Urinary bladder (tissue), 4 donors: ENCODE results near the gene SHC4. TPM values are rescaled to one million over a fixed set of nuclear protein-coding genes. Genes with fewer than 3 reads are reported as not detected.

Source experiments
- DNase-seq: peaks from one replicate; pipeline ENCODE4 v3.0.0-alpha.2; 2015; ENCODE audit errors: extremely low spot score
- H3K27ac ChIP-seq: one replicate; pipeline ENCODE4 v1.5.1; 2013; ENCODE audit warnings: low read depth, mild to moderate bottlenecking, moderate library complexity
- H3K36me3 ChIP-seq: one replicate; pipeline ENCODE4 v1.6.1; 2013; ENCODE audit warnings: mild to moderate bottlenecking, moderate library complexity; ENCODE audit not compliant: insufficient read depth
- H3K4me1 ChIP-seq: one replicate; pipeline ENCODE4 v1.6.1; 2013; ENCODE audit warnings: mild to moderate bottlenecking, moderate library complexity; ENCODE audit not compliant: insufficient read depth
- H3K4me3 ChIP-seq: one replicate; pipeline ENCODE4 v1.5.1; 2013; ENCODE audit warnings: low read depth, low read length
- WGBS: extraction: QIAGEN DNeasy Blood & Tissue Kit; methylation state at CpG from one replicate; pipeline ENCODE4 v1.1.7; 2013; 5-methylcytosine and 5-hydroxymethylcytosine counted together
- polyA plus RNA-seq: library from polyadenylated mRNA; stranded (reverse); fragments of 200-250 nt; gene quantifications from one replicate; pipeline ENCODE4 v1.2.3, GENCODE V29; 2013
- total RNA-seq: library from RNA; depleted of rRNA; stranded (reverse); fragments of >200 nt; gene quantifications from one replicate; pipeline ENCODE4 v1.2.3, GENCODE V29; 2014
- donor health status: healthy with polysubstance abuse.
- donor health status: healthy.

The SHC4 gene
- total and polyA plus RNA-seq, 2 donors: 0.68 to 8.8 TPM

GRCh38 chr15:48823706-48824105, 140.0 kb downstream of the SHC4 start:
- DNase-seq: no peak
- Histone ChIP-seq H3K36me3 (no peaks in the 10 kb centered on the region), H3K27ac (no peak overlapping the region), H3K4me3 (no peak overlapping the region), H3K4me1 (no peaks in the 10 kb centered on the region)
- 35% methylated on average over 1 of the region's 1 CpG for WGBS

GRCh38 chr15:48823237-48823636, 140.5 kb downstream of the SHC4 start:
- WGBS: 2% methylated on average over 1 of the region's 1 CpG
- Histone ChIP-seq H3K27ac (no peak overlapping the region), H3K36me3 (no peaks in the 10 kb centered on the region), H3K4me1 (no peaks in the 10 kb centered on the region), H3K4me3 (no peak overlapping the region)
- no peak for DNase-seq

- no peak overlapping the region for H3K4me3 ChIP-seq
- no peaks in the 10 kb centered on the region for H3K36me3 ChIP-seq
- H3K4me1 ChIP-seq: no peaks in the 10 kb centered on the region
- H3K27ac ChIP-seq: no peak overlapping the region
- 83% methylated on average over 2 of the region's 2 CpGs for WGBS
- no peak for DNase-seq
Observed at GRCh38 chr15:48814286-48814685, 149.4 kb downstream of the SHC4 start.

GRCh38 chr15:48811325-48811958, 152.3 kb downstream of the SHC4 start:
- Histone ChIP-seq H3K4me1 (no peaks in the 10 kb centered on the region), H3K4me3 (peak overlapping the region; percentile 61), H3K36me3 (no peaks in the 10 kb centered on the region), H3K27ac (no peak overlapping the region)
- no peak for DNase-seq
- 8% methylated on average over 25 of the region's 25 CpGs for WGBS

- Histone ChIP-seq H3K27ac (no peak within 1 kb of the TSS), H3K4me3 (peak within 1 kb of the TSS; percentile 61), H3K4me1 (no peaks in the 10 kb centered on the region), H3K36me3 (no peaks in the 10 kb centered on the region)
- peak; percentile 97 for DNase-seq
- under 1% methylated on average over 51 of the region's 51 CpGs for WGBS
Observed at GRCh38 chr15:48810414-48811324, 153.1 kb downstream of the SHC4 start, which contains the start of gene CEP152. Gene CEP152 (minus strand): TSS chr15:48811069. CDS start chr15:48805649, 5,420 bp downstream.

- Histone ChIP-seq H3K27ac (no peak overlapping the region), H3K4me1 (no peaks in the 10 kb centered on the region), H3K4me3 (no peak overlapping the region), H3K36me3 (no peaks in the 10 kb centered on the region)
- 46% methylated on average over 2 of the region's 2 CpGs for WGBS
- DNase-seq: no peak
Observed at GRCh38 chr15:48806151-48806550, 157.6 kb downstream of the SHC4 start.

- no peak overlapping the region for H3K4me3 ChIP-seq
- DNase-seq: no peak
- 77% methylated on average over 2 of the region's 2 CpGs for WGBS
- H3K27ac ChIP-seq: no peak overlapping the region
- H3K36me3 ChIP-seq: no peaks in the 10 kb centered on the region
- H3K4me1 ChIP-seq: no peaks in the 10 kb centered on the region
Observed at GRCh38 chr15:48805591-48805990, 158.1 kb downstream of the SHC4 start.

- no peaks in the 10 kb centered on the region for H3K4me1 ChIP-seq
Observed at GRCh38 chr15:48803877-48804276, 159.8 kb downstream of the SHC4 start.

GRCh38 chr15:48802867-48803266, 160.9 kb downstream of the SHC4 start:
- Histone ChIP-seq H3K4me1 (no peaks in the 10 kb centered on the region), H3K36me3 (no peaks in the 10 kb centered on the region), H3K27ac (no peak overlapping the region), H3K4me3 (no peak overlapping the region)
- no peak for DNase-seq

More at GRCh38 chr15:48803877-48804276, 159.8 kb downstream of the SHC4 start:
- H3K4me3 ChIP-seq: no peak overlapping the region
- DNase-seq: no peak
- WGBS: 92% methylated on average over 2 of the region's 2 CpGs
- H3K27ac ChIP-seq: no peak overlapping the region
- no peaks in the 10 kb centered on the region for H3K36me3 ChIP-seq

GRCh38 chr15:48802257-48802656, 161.5 kb downstream of the SHC4 start:
- WGBS: 83% methylated on average over 3 of the region's 3 CpGs
- Histone ChIP-seq H3K36me3 (no peaks in the 10 kb centered on the region), H3K4me1 (no peaks in the 10 kb centered on the region), H3K4me3 (no peak overlapping the region), H3K27ac (no peak overlapping the region)
- DNase-seq: no peak

GRCh38 chr15:48800811-48801455, 162.8 kb downstream of the SHC4 start:
- Histone ChIP-seq H3K4me3 (no peak overlapping the region), H3K27ac (no peak overlapping the region), H3K4me1 (no peaks in the 10 kb centered on the region), H3K36me3 (no peaks in the 10 kb centered on the region)
- 32% methylated on average over 4 of the region's 4 CpGs for WGBS
- peak; percentile 41 for DNase-seq

GRCh38 chr15:48800245-48800644, 163.5 kb downstream of the SHC4 start:
- Histone ChIP-seq H3K27ac (no peak overlapping the region), H3K36me3 (no peaks in the 10 kb centered on the region)
- WGBS: 89% methylated on average over 1 of the region's 1 CpG

GRCh38 chr15:48798319-48798718, 165.4 kb downstream of the SHC4 start:
- Histone ChIP-seq H3K27ac (no peak overlapping the region), H3K4me3 (no peak overlapping the region), H3K36me3 (no peaks in the 10 kb centered on the region), H3K4me1 (no peaks in the 10 kb centered on the region)
- 57% methylated on average over 1 of the region's 1 CpG for WGBS
- no peak for DNase-seq

More at GRCh38 chr15:48800245-48800644, 163.5 kb downstream of the SHC4 start:
- Histone ChIP-seq H3K4me3 (no peak overlapping the region), H3K4me1 (no peaks in the 10 kb centered on the region)
- DNase-seq: no peak
